GM23338 (cell line): Measurements from ENCODE around the gene PAM16.

Experiments
- CREB1 ChIP-seq: fragments of 250-450 bp; sonication (Bioruptor Pico); IDR thresholded peaks from 2 replicates; pipeline ENCODE4 v1.5.0; 2020; ENCODE audit warnings: low read depth, mild to moderate bottlenecking, moderate library complexity
- ETS1 ChIP-seq: IDR thresholded peaks from 2 replicates; pipeline ENCODE4 v1.6.1; 2016; ENCODE audit warnings: antibody characterized with exemption
- EZH2 ChIP-seq: fragments of 200-600 bp; sonication (generic); IDR thresholded peaks from one replicate; pipeline ENCODE4 v1.8.0; 2017; ENCODE audit warnings: antibody characterized with exemption, mild to moderate bottlenecking, low read depth; ENCODE audit not compliant: unreplicated experiment
- EZH2phosphoT487 ChIP-seq: fragments of 200-600 bp; sonication (generic); IDR thresholded peaks from one replicate; pipeline ENCODE4 v1.8.1; 2018; ENCODE audit warnings: antibody characterized with exemption; ENCODE audit not compliant: unreplicated experiment
- JUNB ChIP-seq: IDR thresholded peaks from one replicate; pipeline ENCODE4 v1.6.1; 2016; ENCODE audit warnings: antibody characterized with exemption; ENCODE audit not compliant: unreplicated experiment
- NANOG ChIP-seq: IDR thresholded peaks from 2 replicates; pipeline ENCODE4 v1.6.1; 2016; ENCODE audit warnings: antibody characterized with exemption, borderline replicate concordance
- POLR2AphosphoS5 ChIP-seq: IDR thresholded peaks from 2 replicates; pipeline ENCODE4 v1.6.1; 2016; ENCODE audit warnings: antibody characterized with exemption, low read depth
- STAT1 ChIP-seq: IDR thresholded peaks from one replicate; pipeline ENCODE4 v1.6.1; 2016; ENCODE audit warnings: antibody characterized with exemption; ENCODE audit not compliant: unreplicated experiment
- ZNF114 ChIP-seq: fragments of 250-450 bp; sonication (Bioruptor Pico); IDR thresholded peaks from 2 replicates; pipeline ENCODE4 v1.5.0; 2020; ENCODE audit warnings: mild to moderate bottlenecking, moderate library complexity
- ZNF331 ChIP-seq: fragments of 250-450 bp; sonication (Bioruptor Pico); IDR thresholded peaks from 2 replicates; pipeline ENCODE4 v1.5.0; 2020; ENCODE audit warnings: low read depth, mild to moderate bottlenecking, moderate library complexity
- TF ChIP-seq, protein P1 (sequence below), 2 experiments: fragments of 200-600 bp in 1 of 2; sonication (generic) in 1 of 2; conservative IDR thresholded peaks; 2 replicates each; pipeline versions ENCODE4 v1.5.1 to v1.6.1; 2016 to 2017; ENCODE audit warnings: antibody characterized with exemption in 2 of 2, low read depth in 2 of 2, mild to moderate bottlenecking in 2 of 2, moderate library complexity in 1 of 2
- TF ChIP-seq, protein P2 (sequence below): IDR thresholded peaks from one replicate; pipeline ENCODE4 v1.6.1; 2018; ENCODE audit warnings: antibody characterized with exemption; ENCODE audit not compliant: unreplicated experiment
- TF ChIP-seq, protein P3 (sequence below): fragments of 250-450 bp; sonication (Bioruptor Pico); IDR thresholded peaks from 2 replicates; pipeline ENCODE4 v1.5.0; 2020; ENCODE audit warnings: mild to moderate bottlenecking, moderate library complexity

DNA sequence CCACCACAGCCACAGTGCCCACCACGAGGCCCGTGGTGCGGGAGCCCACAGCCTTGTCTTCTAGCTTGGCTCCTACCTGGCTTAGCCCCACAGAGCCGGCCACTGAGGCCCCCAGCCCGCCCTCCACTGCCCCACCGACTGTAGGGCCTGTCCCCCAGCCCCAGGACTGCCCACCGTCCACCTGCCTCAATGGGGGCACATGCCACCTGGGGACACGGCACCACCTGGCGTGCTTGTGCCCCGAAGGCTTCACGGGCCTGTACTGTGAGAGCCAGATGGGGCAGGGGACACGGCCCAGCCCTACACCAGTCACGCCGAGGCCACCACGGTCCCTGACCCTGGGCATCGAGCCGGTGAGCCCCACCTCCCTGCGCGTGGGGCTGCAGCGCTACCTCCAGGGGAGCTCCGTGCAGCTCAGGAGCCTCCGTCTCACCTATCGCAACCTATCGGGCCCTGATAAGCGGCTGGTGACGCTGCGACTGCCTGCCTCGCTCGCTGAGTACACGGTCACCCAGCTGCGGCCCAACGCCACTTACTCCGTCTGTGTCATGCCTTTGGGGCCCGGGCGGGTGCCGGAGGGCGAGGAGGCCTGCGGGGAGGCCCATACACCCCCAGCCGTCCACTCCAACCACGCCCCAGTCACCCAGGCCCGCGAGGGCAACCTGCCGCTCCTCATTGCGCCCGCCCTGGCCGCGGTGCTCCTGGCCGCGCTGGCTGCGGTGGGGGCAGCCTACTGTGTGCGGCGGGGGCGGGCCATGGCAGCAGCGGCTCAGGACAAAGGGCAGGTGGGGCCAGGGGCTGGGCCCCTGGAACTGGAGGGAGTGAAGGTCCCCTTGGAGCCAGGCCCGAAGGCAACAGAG is 31.0 kb upstream of the PAM16 start:
- TF ChIP-seq, protein P1, sequence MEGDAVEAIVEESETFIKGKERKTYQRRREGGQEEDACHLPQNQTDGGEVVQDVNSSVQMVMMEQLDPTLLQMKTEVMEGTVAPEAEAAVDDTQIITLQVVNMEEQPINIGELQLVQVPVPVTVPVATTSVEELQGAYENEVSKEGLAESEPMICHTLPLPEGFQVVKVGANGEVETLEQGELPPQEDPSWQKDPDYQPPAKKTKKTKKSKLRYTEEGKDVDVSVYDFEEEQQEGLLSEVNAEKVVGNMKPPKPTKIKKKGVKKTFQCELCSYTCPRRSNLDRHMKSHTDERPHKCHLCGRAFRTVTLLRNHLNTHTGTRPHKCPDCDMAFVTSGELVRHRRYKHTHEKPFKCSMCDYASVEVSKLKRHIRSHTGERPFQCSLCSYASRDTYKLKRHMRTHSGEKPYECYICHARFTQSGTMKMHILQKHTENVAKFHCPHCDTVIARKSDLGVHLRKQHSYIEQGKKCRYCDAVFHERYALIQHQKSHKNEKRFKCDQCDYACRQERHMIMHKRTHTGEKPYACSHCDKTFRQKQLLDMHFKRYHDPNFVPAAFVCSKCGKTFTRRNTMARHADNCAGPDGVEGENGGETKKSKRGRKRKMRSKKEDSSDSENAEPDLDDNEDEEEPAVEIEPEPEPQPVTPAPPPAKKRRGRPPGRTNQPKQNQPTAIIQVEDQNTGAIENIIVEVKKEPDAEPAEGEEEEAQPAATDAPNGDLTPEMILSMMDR (conservative IDR thresholded peaks at IDR 0.05; ENCODE audit: low read depth in 2 of 2), result no peak
- no peak for TF ChIP-seq EZH2
- no peak for TF ChIP-seq JUNB
- TF ChIP-seq POLR2AphosphoS5, result no peak
- no peak for TF ChIP-seq NANOG
- no peak for TF ChIP-seq CREB1 (CRISPR knock-in tag)
- TF ChIP-seq, protein P2, sequence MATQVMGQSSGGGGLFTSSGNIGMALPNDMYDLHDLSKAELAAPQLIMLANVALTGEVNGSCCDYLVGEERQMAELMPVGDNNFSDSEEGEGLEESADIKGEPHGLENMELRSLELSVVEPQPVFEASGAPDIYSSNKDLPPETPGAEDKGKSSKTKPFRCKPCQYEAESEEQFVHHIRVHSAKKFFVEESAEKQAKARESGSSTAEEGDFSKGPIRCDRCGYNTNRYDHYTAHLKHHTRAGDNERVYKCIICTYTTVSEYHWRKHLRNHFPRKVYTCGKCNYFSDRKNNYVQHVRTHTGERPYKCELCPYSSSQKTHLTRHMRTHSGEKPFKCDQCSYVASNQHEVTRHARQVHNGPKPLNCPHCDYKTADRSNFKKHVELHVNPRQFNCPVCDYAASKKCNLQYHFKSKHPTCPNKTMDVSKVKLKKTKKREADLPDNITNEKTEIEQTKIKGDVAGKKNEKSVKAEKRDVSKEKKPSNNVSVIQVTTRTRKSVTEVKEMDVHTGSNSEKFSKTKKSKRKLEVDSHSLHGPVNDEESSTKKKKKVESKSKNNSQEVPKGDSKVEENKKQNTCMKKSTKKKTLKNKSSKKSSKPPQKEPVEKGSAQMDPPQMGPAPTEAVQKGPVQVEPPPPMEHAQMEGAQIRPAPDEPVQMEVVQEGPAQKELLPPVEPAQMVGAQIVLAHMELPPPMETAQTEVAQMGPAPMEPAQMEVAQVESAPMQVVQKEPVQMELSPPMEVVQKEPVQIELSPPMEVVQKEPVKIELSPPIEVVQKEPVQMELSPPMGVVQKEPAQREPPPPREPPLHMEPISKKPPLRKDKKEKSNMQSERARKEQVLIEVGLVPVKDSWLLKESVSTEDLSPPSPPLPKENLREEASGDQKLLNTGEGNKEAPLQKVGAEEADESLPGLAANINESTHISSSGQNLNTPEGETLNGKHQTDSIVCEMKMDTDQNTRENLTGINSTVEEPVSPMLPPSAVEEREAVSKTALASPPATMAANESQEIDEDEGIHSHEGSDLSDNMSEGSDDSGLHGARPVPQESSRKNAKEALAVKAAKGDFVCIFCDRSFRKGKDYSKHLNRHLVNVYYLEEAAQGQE, result no peak
- TF ChIP-seq ZNF114, result no peak
- no peak for TF ChIP-seq ZNF331 (CRISPR knock-in tag)
- TF ChIP-seq EZH2phosphoT487, result no peak
- no peak for TF ChIP-seq ETS1
- TF ChIP-seq STAT1, result no peak
- TF ChIP-seq, protein P3, sequence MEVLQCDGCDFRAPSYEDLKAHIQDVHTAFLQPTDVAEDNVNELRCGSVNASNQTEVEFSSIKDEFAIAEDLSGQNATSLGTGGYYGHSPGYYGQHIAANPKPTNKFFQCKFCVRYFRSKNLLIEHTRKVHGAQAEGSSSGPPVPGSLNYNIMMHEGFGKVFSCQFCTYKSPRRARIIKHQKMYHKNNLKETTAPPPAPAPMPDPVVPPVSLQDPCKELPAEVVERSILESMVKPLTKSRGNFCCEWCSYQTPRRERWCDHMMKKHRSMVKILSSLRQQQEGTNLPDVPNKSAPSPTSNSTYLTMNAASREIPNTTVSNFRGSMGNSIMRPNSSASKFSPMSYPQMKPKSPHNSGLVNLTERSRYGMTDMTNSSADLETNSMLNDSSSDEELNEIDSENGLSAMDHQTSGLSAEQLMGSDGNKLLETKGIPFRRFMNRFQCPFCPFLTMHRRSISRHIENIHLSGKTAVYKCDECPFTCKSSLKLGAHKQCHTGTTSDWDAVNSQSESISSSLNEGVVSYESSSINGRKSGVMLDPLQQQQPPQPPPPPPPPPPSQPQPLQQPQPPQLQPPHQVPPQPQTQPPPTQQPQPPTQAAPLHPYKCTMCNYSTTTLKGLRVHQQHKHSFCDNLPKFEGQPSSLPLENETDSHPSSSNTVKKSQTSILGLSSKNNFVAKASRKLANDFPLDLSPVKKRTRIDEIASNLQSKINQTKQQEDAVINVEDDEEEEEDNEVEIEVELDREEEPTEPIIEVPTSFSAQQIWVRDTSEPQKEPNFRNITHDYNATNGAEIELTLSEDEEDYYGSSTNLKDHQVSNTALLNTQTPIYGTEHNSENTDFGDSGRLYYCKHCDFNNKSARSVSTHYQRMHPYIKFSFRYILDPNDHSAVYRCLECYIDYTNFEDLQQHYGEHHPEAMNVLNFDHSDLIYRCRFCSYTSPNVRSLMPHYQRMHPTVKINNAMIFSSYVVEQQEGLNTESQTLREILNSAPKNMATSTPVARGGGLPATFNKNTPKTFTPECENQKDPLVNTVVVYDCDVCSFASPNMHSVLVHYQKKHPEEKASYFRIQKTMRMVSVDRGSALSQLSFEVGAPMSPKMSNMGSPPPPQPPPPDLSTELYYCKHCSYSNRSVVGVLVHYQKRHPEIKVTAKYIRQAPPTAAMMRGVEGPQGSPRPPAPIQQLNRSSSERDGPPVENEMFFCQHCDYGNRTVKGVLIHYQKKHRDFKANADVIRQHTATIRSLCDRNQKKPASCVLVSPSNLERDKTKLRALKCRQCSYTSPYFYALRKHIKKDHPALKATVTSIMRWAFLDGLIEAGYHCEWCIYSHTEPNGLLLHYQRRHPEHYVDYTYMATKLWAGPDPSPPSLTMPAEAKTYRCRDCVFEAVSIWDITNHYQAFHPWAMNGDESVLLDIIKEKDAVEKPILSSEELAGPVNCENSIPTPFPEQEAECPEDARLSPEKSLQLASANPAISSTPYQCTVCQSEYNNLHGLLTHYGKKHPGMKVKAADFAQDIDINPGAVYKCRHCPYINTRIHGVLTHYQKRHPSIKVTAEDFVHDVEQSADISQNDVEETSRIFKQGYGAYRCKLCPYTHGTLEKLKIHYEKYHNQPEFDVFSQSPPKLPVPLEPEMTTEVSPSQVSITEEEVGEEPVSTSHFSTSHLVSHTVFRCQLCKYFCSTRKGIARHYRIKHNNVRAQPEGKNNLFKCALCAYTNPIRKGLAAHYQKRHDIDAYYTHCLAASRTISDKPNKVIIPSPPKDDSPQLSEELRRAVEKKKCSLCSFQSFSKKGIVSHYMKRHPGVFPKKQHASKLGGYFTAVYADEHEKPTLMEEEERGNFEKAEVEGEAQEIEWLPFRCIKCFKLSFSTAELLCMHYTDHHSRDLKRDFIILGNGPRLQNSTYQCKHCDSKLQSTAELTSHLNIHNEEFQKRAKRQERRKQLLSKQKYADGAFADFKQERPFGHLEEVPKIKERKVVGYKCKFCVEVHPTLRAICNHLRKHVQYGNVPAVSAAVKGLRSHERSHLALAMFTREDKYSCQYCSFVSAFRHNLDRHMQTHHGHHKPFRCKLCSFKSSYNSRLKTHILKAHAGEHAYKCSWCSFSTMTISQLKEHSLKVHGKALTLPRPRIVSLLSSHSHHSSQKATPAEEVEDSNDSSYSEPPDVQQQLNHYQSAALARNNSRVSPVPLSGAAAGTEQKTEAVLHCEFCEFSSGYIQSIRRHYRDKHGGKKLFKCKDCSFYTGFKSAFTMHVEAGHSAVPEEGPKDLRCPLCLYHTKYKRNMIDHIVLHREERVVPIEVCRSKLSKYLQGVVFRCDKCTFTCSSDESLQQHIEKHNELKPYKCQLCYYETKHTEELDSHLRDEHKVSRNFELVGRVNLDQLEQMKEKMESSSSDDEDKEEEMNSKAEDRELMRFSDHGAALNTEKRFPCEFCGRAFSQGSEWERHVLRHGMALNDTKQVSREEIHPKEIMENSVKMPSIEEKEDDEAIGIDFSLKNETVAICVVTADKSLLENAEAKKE (CRISPR knock-in tag), result no peak
